K562 (cell line): ENCODE results near the gene SPTBN2. TPM values are rescaled to one million over a fixed set of nuclear protein-coding genes. Genes with fewer than 3 reads are reported as not detected.

Experiments
- ATAC-seq: fragments of 200-7000 bp; cut with Tn5 transposase; 3 replicates; pipeline ENCODE4 v1.9.1; 2020; ENCODE audit warnings: moderate library complexity
- BruUV-seq: library from RNA; stranded (reverse); fragments of 400-500 nt; replicated peaks from 2 replicates; lab custom pipeline; 2021; lab: Mats Ljungman, UMichigan
- CTCF ChIA-PET: fragments of 300-600 bp; formaldehyde crosslinking; extraction: SDS; loops from one replicate; lab custom pipeline; 2021; ENCODE audit warnings: low intra/inter-chr PET ratio; lab: Yijun Ruan, JAX
- POLR2A ChIA-PET: fragments of 300-600, 350-650 bp; sonication (Branson Sonifier 250); formaldehyde crosslinking; extraction: SDS; loops from one replicate; lab custom pipeline; 2021; ENCODE audit warnings: antibody characterized with exemption, inconsistent platforms; lab: Yijun Ruan, JAX
- DNase-seq, 4 experiments: peaks; one replicate each; pipeline versions ENCODE4 v3.0.0 to v3.0.0-alpha.2; 2011 to 2018; ENCODE audit warnings: low spot score in 3 of 4, mixed read lengths in 3 of 4; ENCODE audit errors: extremely low read depth in 1 of 4
- FAIRE-seq: peaks from 2 replicates; lab custom pipeline; 2011; peaks lifted over from hg19 to GRCh38; lab: Jason Lieb, UNC
- H2AFZ ChIP-seq: 2 replicates; pipeline ENCODE4 v1.6.0; 2011; ENCODE audit warnings: low read depth, low read length, control low read depth, inconsistent platforms
- H3K27ac ChIP-seq: fragments of 200-600 bp; 3 replicates; pipeline ENCODE4 v1.8.0; 2011; ENCODE audit warnings: low read depth, mild to moderate bottlenecking, control low read depth, inconsistent platforms, low read length, moderate library complexity, mixed read lengths; ENCODE audit errors: extremely low read depth
- H3K27me3 ChIP-seq, 2 experiments: fragments of 300-600 bp in 1 of 2; 2 replicates in 1 of 2; 3 replicates in 1 of 2; pipeline versions ENCODE4 v1.6.0 to v1.8.0; 2011; ENCODE audit warnings: inconsistent platforms in 2 of 2, low read length in 2 of 2, mild to moderate bottlenecking in 1 of 2, mixed read lengths in 1 of 2, moderate library complexity in 1 of 2; ENCODE audit not compliant: control insufficient read depth in 2 of 2, insufficient read depth in 2 of 2
- H3K36me3 ChIP-seq: fragments of 300-600 bp; 3 replicates; pipeline ENCODE4 v1.8.0; 2011; ENCODE audit warnings: mild to moderate bottlenecking, low read length, inconsistent platforms; ENCODE audit not compliant: control insufficient read depth, insufficient read depth
- H3K4me1 ChIP-seq, 2 experiments: fragments of 200-600 bp in 1 of 2; replicated peaks in 1 of 2; 2 replicates in 1 of 2; 3 replicates in 1 of 2; pipeline versions ENCODE4 v1.5.1 to v1.8.0; 2011; ENCODE audit warnings: inconsistent platforms in 2 of 2, low read length in 2 of 2, mild to moderate bottlenecking in 1 of 2, mixed read lengths in 1 of 2, moderate library complexity in 1 of 2; ENCODE audit not compliant: control insufficient read depth in 2 of 2, insufficient read depth in 2 of 2
- H3K4me2 ChIP-seq: 2 replicates; pipeline ENCODE4 v1.6.1; 2011; ENCODE audit warnings: low read length, control low read depth, inconsistent platforms, mixed read lengths; ENCODE audit not compliant: insufficient read depth
- H3K4me3 ChIP-seq: fragments of 200-600 bp; sonication (generic), shearing (Covaris generic); 2 replicates; pipeline ENCODE4 v1.5.1; 2016; ENCODE audit warnings: control low read depth, inconsistent platforms
- H3K79me2 ChIP-seq: fragments of 200-600 bp; 3 replicates; pipeline ENCODE4 v1.8.0; 2011; ENCODE audit warnings: low read length, inconsistent platforms; ENCODE audit not compliant: control insufficient read depth, insufficient read depth
- H3K9ac ChIP-seq, 2 experiments: 2 replicates each; pipeline versions ENCODE4 v1.6.0 to v1.6.1; 2011; ENCODE audit warnings: low read depth in 2 of 2, low read length in 2 of 2, control low read depth in 1 of 2, inconsistent platforms in 1 of 2, mild to moderate bottlenecking in 1 of 2, mixed read lengths in 1 of 2; ENCODE audit not compliant: insufficient read depth in 1 of 2
- H3K9me1 ChIP-seq: one replicate; pipeline ENCODE4 v1.6.0; 2011; ENCODE audit warnings: inconsistent platforms, mild to moderate bottlenecking, low read length, moderate library complexity; ENCODE audit not compliant: control insufficient read depth, insufficient read depth
- H3K9me3 ChIP-seq: replicated peaks from 2 replicates; pipeline ENCODE4 v1.5.1; 2011; ENCODE audit warnings: low read depth, low read length, inconsistent platforms; ENCODE audit not compliant: control insufficient read depth, insufficient read depth
- H4K20me1 ChIP-seq: replicated peaks from 2 replicates; pipeline ENCODE4 v1.6.1; 2011; ENCODE audit warnings: low read length, inconsistent platforms, mixed read lengths; ENCODE audit not compliant: control insufficient read depth, insufficient read depth
- BMI1 ChIP-seq: fragments of 150-350 bp; IDR thresholded peaks from 2 replicates; pipeline ENCODE4 v1.6.1; 2014; ENCODE audit warnings: low read length
- CUX1 ChIP-seq: fragments of 200-800 bp; sonication (Bioruptor generic); IDR thresholded peaks from 2 replicates; pipeline ENCODE4 v1.6.1; 2016; ENCODE audit warnings: missing genetic modification characterization, missing compliant biosample characterization
- JUN ChIP-seq, 2 experiments: sonication (generic) in 1 of 2; formaldehyde crosslinking in 1 of 2; IDR thresholded peaks; 2 replicates each; pipeline versions ENCODE4 v1.6.1 to v1.8.0; 2012 to 2022; ENCODE audit warnings: borderline replicate concordance in 2 of 2, mild to moderate bottlenecking in 2 of 2, improper control_type of control experiment in 1 of 2, low read depth in 1 of 2, low read length in 1 of 2, missing genetic modification reagents in 1 of 2
- MEF2A ChIP-seq: IDR thresholded peaks from 2 replicates; pipeline ENCODE4 v1.6.1; 2011; ENCODE audit warnings: low read depth, mild to moderate bottlenecking, low read length, moderate library complexity; ENCODE audit not compliant: control insufficient read depth
- NCOA1 ChIP-seq: fragments of 450-650 bp; IDR thresholded peaks from 2 replicates; pipeline ENCODE4 v1.6.1; 2016; ENCODE audit warnings: low read depth
- NR2F6 ChIP-seq: fragments of 450-650 bp; formaldehyde crosslinking; IDR thresholded peaks from 2 replicates; pipeline ENCODE4 v1.4.0; 2020; ENCODE audit warnings: mild to moderate bottlenecking
- U2AF2 ChIP-seq: fragments of 200-400 bp; formaldehyde crosslinking; optimal IDR thresholded peaks from 2 replicates; pipeline ENCODE3; 2017; ENCODE audit warnings: low read depth, mild to moderate bottlenecking, low read length
- ZC3H4 ChIP-seq: sonication (generic); formaldehyde crosslinking; IDR thresholded peaks from 2 replicates; pipeline ENCODE4 v1.9.0; 2021; ENCODE audit warnings: missing genetic modification reagents, borderline replicate concordance
- ZKSCAN8 ChIP-seq: fragments of 200-800 bp; sonication (Bioruptor generic); IDR thresholded peaks from 2 replicates; pipeline ENCODE4 v1.6.1; 2016; ENCODE audit warnings: missing genetic modification characterization, missing compliant biosample characterization
- ZNF274 ChIP-seq: IDR thresholded peaks from 2 replicates; pipeline ENCODE4 v1.6.1; 2011; ENCODE audit warnings: low read depth, mild to moderate bottlenecking, low read length, moderate library complexity, borderline replicate concordance
- ZNF584 ChIP-seq: fragments of 200-800 bp; sonication (Bioruptor generic); IDR thresholded peaks from 2 replicates; pipeline ENCODE4 v1.6.1; 2016; ENCODE audit warnings: low read depth, mild to moderate bottlenecking, missing genetic modification characterization, missing compliant biosample characterization
- ZNF766 ChIP-seq: fragments of 200-800 bp; sonication (Bioruptor generic); conservative IDR thresholded peaks from 2 replicates; pipeline ENCODE4 v1.6.1; 2016; ENCODE audit warnings: missing genetic modification characterization, missing compliant biosample characterization
- whole genome bisulfite sequencing: fragments of 100-300 bp; shearing (Covaris generic); methylation state at CpG from one replicate; pipeline ENCODE4 v1.1.6; 2016; ENCODE audit warnings: low coverage, mixed read lengths; ENCODE audit not compliant: insufficient coverage; ENCODE audit errors: missing lambda C conversion rate; 5-methylcytosine and 5-hydroxymethylcytosine counted together
- in situ Hi-C: fragments of 300-500 bp; cut with MboI; formaldehyde crosslinking; loops from 4 replicates; pipeline ENCODE4 v1.15.0; 2018; ENCODE audit warnings: inconsistent platforms, mixed read lengths
- intact Hi-C: fragments of 100-400 bp; cut with micrococcal nuclease; formaldehyde crosslinking; loops from 2 replicates; pipeline ENCODE4 v1.14.2; 2022
- polyA plus RNA-seq, 8 experiments: library from polyadenylated mRNA; depleted of rRNA in 4 of 8; stranded (reverse) in 5 of 8; unstranded in 3 of 8; fragments of >200 nt; fragmentation: Nextera tagmentation in 2 of 8; fragmentation: Illumina TruSeq in 1 of 8; extraction: Ambion mirVana in 2 of 8; extraction: Trizol in 1 of 8; gene quantifications; 2 replicates each; pipeline versions ENCODE4 v1.2.1 to v1.2.3, GENCODE V29; 2011 to 2014; ENCODE audit warnings: inconsistent platforms in 1 of 8, missing spikeins in 1 of 8
- total RNA-seq, 7 experiments: library from RNA; depleted of rRNA in 6 of 7; stranded (reverse); fragments of >200 nt in 6 of 7; fragmentation: Illumina TruSeq in 2 of 7; extraction: Trizol in 2 of 7; gene quantifications; 2 replicates each; pipeline versions ENCODE4 v1.2.1 to v1.2.3, GENCODE V29; 2011 to 2021; ENCODE audit warnings: low replicate concordance in 1 of 7

SPTBN2 gene
- total and polyA plus RNA-seq, 9 of the 15 experiments (the other 6 are each of a cell fraction or from before 2014, with no cell fraction given): 0.38 to 56.5 (median 19.7) TPM

- TF ChIP-seq MEF2A (no peak), ZNF584 (no peak)
These were observed 11.1 kb downstream of the SPTBN2 start (continued) for GRCh38 chr11:66717925-66718319.

GRCh38 chr11:66716996-66717395, 12.0 kb downstream of the SPTBN2 start:
- no peaks in the 10 kb centered on the region for H3K9me1 ChIP-seq
- intact Hi-C loops (no loop called here), in situ Hi-C loops (no loop called here)
- CTCF ChIA-PET: no interaction called here
- no peak overlapping the region for H3K4me3 ChIP-seq
- H3K4me1 ChIP-seq: peaks cover 0 to 23% of the 10 kb centered on the region in 2 experiments; a peak in 2 of 5 replicates
- no peak overlapping the region for H2AFZ ChIP-seq
- H3K36me3 ChIP-seq: peaks cover 61% of the 10 kb centered on the region; the same call in 2 of the 3 replicates
- H3K9me3 ChIP-seq: no peaks in the 10 kb centered on the region
- no TSS peak for BruUV-seq
- H4K20me1 ChIP-seq: no peaks in the 10 kb centered on the region
- no peak for ATAC-seq
- H3K9ac ChIP-seq: no peak overlapping the region
- no peaks in the 10 kb centered on the region for H3K79me2 ChIP-seq
- H3K4me2 ChIP-seq: no peak overlapping the region
- no peak for FAIRE-seq
- H3K27ac ChIP-seq: no peak overlapping the region
- DNase-seq: no peak
- H3K27me3 ChIP-seq: no peaks in the 10 kb centered on the region
- 54% methylated on average over 3 of the region's 3 CpGs for WGBS
- POLR2A ChIA-PET: interaction anchor here (2.3 kb wide), 1 partner anchor 15 kb away, joined by 8 read pairs; no protein-coding TSS in a partner anchor
- no peak for TF ChIP-seq ZC3H4 (CRISPR knock-in tag)
- no peak for TF ChIP-seq BMI1
- TF ChIP-seq U2AF2: no peak
- no peak for TF ChIP-seq JUN (IDR thresholded peaks at IDR 0.05; ENCODE audit: borderline replicate concordance, low read depth, low read length)
- no peak for TF ChIP-seq JUN (CRISPR knock-in tag; IDR thresholded peaks at IDR 0.05; ENCODE audit: borderline replicate concordance)
- TF ChIP-seq ZNF766: no peak
- no peak for TF ChIP-seq NR2F6
- TF ChIP-seq ZNF274: no peak
- no peak for TF ChIP-seq ZKSCAN8 (CRISPR knock-in tag)
- no peak for TF ChIP-seq CUX1 (CRISPR knock-in tag)
- no peak for TF ChIP-seq NCOA1
